GM21381 (cell line): ENCODE measurements around the gene GNL3L.
"Not testable (repeated sequence)": the region's sequence is repeated elsewhere in the genome, so short reads cannot be mapped to it uniquely, and the experiment has no call there.

Experiments
- ATAC-seq: cut with Tn5 transposase; IDR thresholded peaks from one replicate; pipeline ENCODE4 v1.9.1; 2021; ENCODE audit warnings: mild to moderate bottlenecking, moderate library complexity; ENCODE audit not compliant: unreplicated experiment

GNL3L gene

GRCh38 chrX:54555006-54555405, 25.0 kb downstream of the GNL3L start:
- not testable (repeated sequence) for ATAC-seq

- no peak for ATAC-seq
These were observed 30.4 kb downstream of the GNL3L start for GRCh38 chrX:54560411-54560810.

GRCh38 chrX:54561622-54562021, 31.6 kb downstream of the GNL3L start:
- no peak for ATAC-seq

GRCh38 chrX:54564936-54565335, 34.9 kb downstream of the GNL3L start:
- ATAC-seq: no peak

GRCh38 chrX:54570332-54570731, 40.3 kb downstream of the GNL3L start:
- no peak for ATAC-seq

- ATAC-seq: not testable (repeated sequence)
These were observed 42.6 kb downstream of the GNL3L start for GRCh38 chrX:54572641-54573040.

GRCh38 chrX:54597728-54598127, 67.7 kb downstream of the GNL3L start:
- ATAC-seq: no peak

GRCh38 chrX:54602563-54602962, 72.5 kb downstream of the GNL3L start:
- no peak for ATAC-seq
